Activated CD4-positive, alpha-beta memory T cell treated with anti-CD3 and anti-CD28 coated beads for 36 hours (primary cell): ENCODE results near the gene POMP. TPM values are rescaled to one million over a fixed set of nuclear protein-coding genes. Genes with fewer than 3 reads are reported as not detected.

Experiments
- CTCF ChIA-PET: fragments of 350-600 bp; sonication (Branson Sonifier 250); formaldehyde crosslinking; loops from one replicate; lab custom pipeline; 2021; ENCODE audit warnings: antibody characterized with exemption, inconsistent platforms; lab: Charles Lee
- POLR2A ChIA-PET: fragments of 350-600 bp; sonication (Branson Sonifier 250); formaldehyde crosslinking; loops from one replicate; lab custom pipeline; 2021; ENCODE audit warnings: antibody characterized with exemption; lab: Charles Lee
- DNase-seq: peaks from one replicate; pipeline ENCODE4 v3.0.0-alpha.2; 2020
- H3K27ac Mint-ChIP-seq: one replicate; pipeline ENCODE4 v1.8.0; 2021; ENCODE audit warnings: mixed read lengths
- H3K27me3 Mint-ChIP-seq: one replicate; pipeline ENCODE4 v1.8.0; 2021; ENCODE audit warnings: mixed read lengths
- H3K36me3 Mint-ChIP-seq: one replicate; pipeline ENCODE4 v1.8.0; 2021; ENCODE audit warnings: mixed read lengths
- H3K4me1 Mint-ChIP-seq: one replicate; pipeline ENCODE4 v1.8.0; 2021; ENCODE audit warnings: low read depth, mixed read lengths
- H3K4me3 Mint-ChIP-seq: one replicate; pipeline ENCODE4 v1.8.0; 2021; ENCODE audit warnings: mild to moderate bottlenecking, mixed read lengths
- H3K9me3 Mint-ChIP-seq: one replicate; pipeline ENCODE4 v1.8.0; 2021; ENCODE audit warnings: mixed read lengths
- intact Hi-C: fragments of 100-400 bp; cut with micrococcal nuclease; formaldehyde crosslinking; loops from one replicate; pipeline ENCODE4 v1.15.1; 2023
- total RNA-seq, 2 experiments: library from RNA; stranded (reverse); gene quantifications; one replicate each; pipeline ENCODE4 v1.2.3, GENCODE V29; 2021

Gene POMP
- total RNA-seq, 2 experiments from 2014 or later: 123 to 125 TPM

DNA sequence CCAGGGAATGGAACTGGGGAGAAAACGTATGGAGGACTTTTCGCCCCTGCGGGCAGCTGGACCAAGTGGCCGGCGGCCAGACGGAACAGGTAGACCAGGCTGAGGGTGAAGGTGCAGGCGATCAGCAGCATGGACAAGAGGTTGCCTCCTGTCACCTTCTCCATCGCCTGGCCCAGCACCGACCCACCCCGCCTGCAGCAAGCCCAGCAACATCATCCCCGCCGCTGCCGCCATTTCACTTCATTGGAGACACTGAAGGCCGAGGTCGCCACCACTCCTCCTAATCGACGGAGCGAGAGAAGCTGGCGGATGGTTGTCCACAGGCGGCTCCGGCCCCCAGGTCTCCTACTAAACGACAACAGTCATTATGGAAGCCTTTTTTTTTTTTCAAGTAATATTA lies 64.9 kb downstream of the POMP start:
- POLR2A ChIA-PET: no interaction called here
- no peak overlapping the region for H3K4me3 Mint-ChIP-seq
- no peak for DNase-seq

DNA sequence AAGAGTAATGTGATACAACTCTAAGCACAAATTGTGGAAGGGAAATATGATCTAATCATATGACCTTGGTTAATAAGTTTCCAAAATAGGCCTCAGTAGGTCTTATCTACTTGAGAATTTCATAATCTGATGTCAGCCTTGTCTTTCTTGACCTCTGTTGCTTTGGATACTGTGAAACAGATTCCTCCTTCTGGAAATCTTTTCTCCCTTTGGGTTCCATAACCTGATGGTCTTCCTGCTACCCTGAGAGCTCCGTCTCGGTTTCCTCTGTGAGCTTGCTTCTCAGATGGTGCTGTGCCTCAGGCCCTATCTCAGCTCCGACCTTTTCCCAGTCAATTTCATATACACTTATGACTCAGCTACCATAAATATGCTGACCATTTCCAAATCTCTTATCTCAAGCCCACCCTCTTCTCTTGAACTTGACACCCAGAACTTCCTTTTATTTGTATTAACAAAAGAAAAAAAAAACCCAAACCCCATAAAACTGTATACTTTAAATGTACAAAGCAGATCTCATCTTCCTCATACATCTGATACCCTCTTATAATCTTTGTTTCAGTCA lies 66.2 kb downstream of the POMP start:
- ChIA-PET CTCF (no interaction called here), POLR2A (no interaction called here)
- no peaks in the 10 kb centered on the region for H3K4me1 Mint-ChIP-seq
- intact Hi-C loops: no loop called here
- H3K27me3 Mint-ChIP-seq: peaks cover 9% of the 10 kb centered on the region
- H3K4me3 Mint-ChIP-seq: no peak overlapping the region
- DNase-seq: no peak
- no peaks in the 10 kb centered on the region for H3K9me3 Mint-ChIP-seq
- no peak overlapping the region for H3K27ac Mint-ChIP-seq
- H3K36me3 Mint-ChIP-seq: no peaks in the 10 kb centered on the region

More for the DNA sequence above, 64.9 kb downstream of the POMP start:
- Mint-ChIP-seq H3K4me1 (peaks cover 7% of the 10 kb centered on the region), H3K36me3 (no peaks in the 10 kb centered on the region), H3K9me3 (no peaks in the 10 kb centered on the region), H3K27me3 (peaks cover 9% of the 10 kb centered on the region), H3K27ac (no peak overlapping the region)
- CTCF ChIA-PET: no interaction called here
- intact Hi-C loops: no loop called here

Other genes starting within 250 kb of the POMP start
- 10 to 100 TPM; 17.2 to 19.5 TPM for gene FLT1, start 164.0 kb upstream of the POMP start, total RNA-seq
- gene SLC46A3, start 59.8 kb downstream of the POMP start, total RNA-seq: 1 to 10 TPM; 3.4 to 3.8 TPM
- not detected for gene MTUS2, start 161.2 kb downstream of the POMP start, total RNA-seq